Gastroesophageal sphincter (tissue), 3 donors: ENCODE results near the gene ABAT.

Source experiments
- POLR2A ChIP-seq, 2 donors: fragments of 450-650 bp; IDR thresholded peaks; one replicate each; pipeline ENCODE4 v1.6.1; 2017; ENCODE audit warnings: antibody characterized with exemption in 2 of 2, mild to moderate bottlenecking in 2 of 2, moderate library complexity in 1 of 2
- TF ChIP-seq, protein P1 (sequence below), 4 experiments: fragments of 200-600 bp in 2 of 4; fragments of 450-650 bp in 2 of 4; sonication (generic) in 1 of 4; IDR thresholded peaks; one replicate each; pipeline ENCODE4 v1.5.1; 2017 to 2019; ENCODE audit warnings: antibody characterized with exemption in 4 of 4, mild to moderate bottlenecking in 2 of 4, moderate library complexity in 2 of 4

DNA sequence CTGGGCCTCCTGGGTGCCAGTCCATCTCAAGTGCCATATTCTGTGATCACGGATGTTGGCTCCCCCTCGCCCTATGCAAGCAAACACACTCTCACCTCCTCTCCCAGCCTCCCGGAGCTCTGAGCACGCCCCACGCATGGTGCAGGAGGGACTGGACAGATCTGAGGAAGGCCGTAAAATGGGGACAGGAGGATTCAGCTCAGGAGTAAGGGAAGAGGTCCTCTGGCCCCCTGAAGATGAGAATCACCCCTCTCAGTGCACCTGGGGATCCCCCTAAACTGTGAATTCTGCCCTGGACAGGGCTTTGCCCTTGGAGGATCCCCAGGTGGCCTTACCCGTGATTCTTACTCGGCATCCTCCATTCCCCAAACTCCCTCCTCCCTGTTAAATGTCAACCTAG, 107.4 kb downstream of the ABAT start:
- TF ChIP-seq, protein P1, sequence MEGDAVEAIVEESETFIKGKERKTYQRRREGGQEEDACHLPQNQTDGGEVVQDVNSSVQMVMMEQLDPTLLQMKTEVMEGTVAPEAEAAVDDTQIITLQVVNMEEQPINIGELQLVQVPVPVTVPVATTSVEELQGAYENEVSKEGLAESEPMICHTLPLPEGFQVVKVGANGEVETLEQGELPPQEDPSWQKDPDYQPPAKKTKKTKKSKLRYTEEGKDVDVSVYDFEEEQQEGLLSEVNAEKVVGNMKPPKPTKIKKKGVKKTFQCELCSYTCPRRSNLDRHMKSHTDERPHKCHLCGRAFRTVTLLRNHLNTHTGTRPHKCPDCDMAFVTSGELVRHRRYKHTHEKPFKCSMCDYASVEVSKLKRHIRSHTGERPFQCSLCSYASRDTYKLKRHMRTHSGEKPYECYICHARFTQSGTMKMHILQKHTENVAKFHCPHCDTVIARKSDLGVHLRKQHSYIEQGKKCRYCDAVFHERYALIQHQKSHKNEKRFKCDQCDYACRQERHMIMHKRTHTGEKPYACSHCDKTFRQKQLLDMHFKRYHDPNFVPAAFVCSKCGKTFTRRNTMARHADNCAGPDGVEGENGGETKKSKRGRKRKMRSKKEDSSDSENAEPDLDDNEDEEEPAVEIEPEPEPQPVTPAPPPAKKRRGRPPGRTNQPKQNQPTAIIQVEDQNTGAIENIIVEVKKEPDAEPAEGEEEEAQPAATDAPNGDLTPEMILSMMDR (IDR thresholded peaks at IDR 0.05), result no peak
- TF ChIP-seq POLR2A (IDR thresholded peaks at IDR 0.05), result no peak
